K562 (cell line): Measurements from ENCODE around the gene CARD8.

Source experiments
- E2F5 ChIP-seq: sonication (generic); formaldehyde crosslinking; IDR thresholded peaks from 2 replicates; pipeline ENCODE4 v1.8.0; 2022; ENCODE audit warnings: mild to moderate bottlenecking, missing genetic modification reagents
- SIRT6 ChIP-seq: IDR thresholded peaks from one replicate; pipeline ENCODE4 v1.6.1; 2012; ENCODE audit warnings: low read depth, mild to moderate bottlenecking, control low read depth, inconsistent platforms, low read length, moderate library complexity

GRCh38 chr19:48250290-48251025, 5.3 kb downstream of the CARD8 start:
- TF ChIP-seq SIRT6 = no peak
- TF ChIP-seq E2F5 (CRISPR knock-in tag) = no peak
